HG02938 (cell line): Measurements from ENCODE around the gene SLC25A18.
"Not testable (repeated sequence)": the region's sequence is repeated elsewhere in the genome, so short reads cannot be mapped to it uniquely, and the experiment has no call there.

ENCODE experiments used
- ATAC-seq: cut with Tn5 transposase; IDR thresholded peaks from one replicate; pipeline ENCODE4 v1.9.1; 2021; ENCODE audit warnings: mild to moderate bottlenecking, moderate library complexity; ENCODE audit not compliant: unreplicated experiment

Gene SLC25A18

GRCh38 chr22:17603668-17604067, 40.4 kb downstream of the SLC25A18 start:
- no peak for ATAC-seq

GRCh38 chr22:17606496-17606895, 43.2 kb downstream of the SLC25A18 start:
- ATAC-seq, result no peak

GRCh38 chr22:17607891-17608521, 44.7 kb downstream of the SLC25A18 start:
- ATAC-seq, result no peak

GRCh38 chr22:17612057-17612456, 48.8 kb downstream of the SLC25A18 start:
- ATAC-seq, result no peak

- no peak for ATAC-seq
Measured at GRCh38 chr22:17613280-17613679, 50.0 kb downstream of the SLC25A18 start.

GRCh38 chr22:17627961-17628405, 64.7 kb downstream of the SLC25A18 start:
- ATAC-seq, result no peak

- peak; percentile 99 for ATAC-seq
Measured at GRCh38 chr22:17628406-17629172, 65.3 kb downstream of the SLC25A18 start, which contains the start of gene ATP6V1E1. Gene ATP6V1E1 (minus strand): TSS chr22:17628749. CDS start chr22:17628635, 114 bp downstream.

GRCh38 chr22:17629173-17629489, 65.8 kb downstream of the SLC25A18 start:
- no peak for ATAC-seq

GRCh38 chr22:17629641-17630040, 66.3 kb downstream of the SLC25A18 start:
- ATAC-seq, result no peak

- ATAC-seq, result no peak
Measured at GRCh38 chr22:17631076-17631565, 67.8 kb downstream of the SLC25A18 start.

GRCh38 chr22:17633217-17633997, 70.1 kb downstream of the SLC25A18 start:
- ATAC-seq, result no peak

GRCh38 chr22:17633998-17634323, 70.7 kb downstream of the SLC25A18 start:
- ATAC-seq, result no peak

GRCh38 chr22:17634696-17635095, 71.4 kb downstream of the SLC25A18 start:
- ATAC-seq, result no peak

GRCh38 chr22:17636850-17637249, 73.6 kb downstream of the SLC25A18 start:
- not testable (repeated sequence) for ATAC-seq

- no peak for ATAC-seq
Measured at GRCh38 chr22:17637490-17638181, 74.3 kb downstream of the SLC25A18 start.

- ATAC-seq, result no peak
Measured at GRCh38 chr22:17638182-17638431, 74.8 kb downstream of the SLC25A18 start.

GRCh38 chr22:17638432-17639246, 75.3 kb downstream of the SLC25A18 start, which contains the start of gene BCL2L13:
Gene BCL2L13 (plus strand): TSS chr22:17638757. CDS start chr22:17655712, 16,955 bp downstream.
- peak; percentile 82 for ATAC-seq

- ATAC-seq, result no peak
Measured at GRCh38 chr22:17639247-17639741, 76.0 kb downstream of the SLC25A18 start.
